GM12872 (cell line): ENCODE results near the gene RAI14.

Experiments
- CTCF ChIP-seq: IDR thresholded peaks from 3 replicates; pipeline ENCODE4 v1.5.1; 2011; ENCODE audit warnings: low read depth, mild to moderate bottlenecking, low read length, moderate library complexity; ENCODE audit not compliant: insufficient read depth

Gene RAI14

GRCh38 chr5:34755926-34756325 lies 99.8 kb downstream of the RAI14 start:
- TF ChIP-seq CTCF: no peak

DNA sequence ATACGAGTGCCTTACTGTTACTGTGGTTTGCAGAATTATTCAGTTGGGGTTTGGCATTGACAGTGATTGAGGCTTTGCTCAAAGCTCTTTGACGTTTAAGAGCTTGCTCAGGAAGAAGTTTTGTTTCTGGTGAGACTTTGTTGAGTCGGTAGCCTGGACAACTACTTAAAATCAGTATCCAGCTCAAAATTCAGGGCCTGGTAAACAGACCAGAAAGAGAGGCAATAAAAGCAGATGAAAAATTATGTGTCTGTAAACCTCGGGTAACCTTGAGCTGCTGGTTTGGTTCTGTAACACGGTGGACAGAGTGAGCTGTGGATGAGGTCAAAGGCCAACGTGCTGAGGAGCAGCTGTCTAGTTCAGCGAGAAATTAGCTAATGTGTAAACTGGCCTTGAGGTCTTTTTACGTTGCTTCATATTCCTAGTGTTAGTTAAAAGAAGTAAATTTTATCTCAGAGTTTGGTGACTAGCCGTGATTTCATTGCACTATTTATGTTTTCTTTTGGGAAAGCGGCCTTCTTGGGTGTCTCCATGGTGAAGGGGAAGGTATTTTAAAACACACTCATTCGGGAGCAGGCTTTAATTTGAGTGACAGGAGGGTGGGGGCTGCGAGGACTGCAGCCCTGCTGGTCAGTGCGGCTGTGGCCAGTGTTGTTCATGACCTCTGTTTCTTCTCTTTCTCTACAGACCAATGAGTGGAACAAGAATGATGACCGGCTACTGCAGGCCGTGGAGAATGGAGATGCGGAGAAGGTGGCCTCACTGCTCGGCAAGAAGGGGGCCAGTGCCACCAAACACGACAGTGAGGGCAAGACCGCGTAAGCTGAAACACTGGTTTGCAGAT lies 100.9 kb downstream of the RAI14 start:
- no peak for TF ChIP-seq CTCF

DNA sequence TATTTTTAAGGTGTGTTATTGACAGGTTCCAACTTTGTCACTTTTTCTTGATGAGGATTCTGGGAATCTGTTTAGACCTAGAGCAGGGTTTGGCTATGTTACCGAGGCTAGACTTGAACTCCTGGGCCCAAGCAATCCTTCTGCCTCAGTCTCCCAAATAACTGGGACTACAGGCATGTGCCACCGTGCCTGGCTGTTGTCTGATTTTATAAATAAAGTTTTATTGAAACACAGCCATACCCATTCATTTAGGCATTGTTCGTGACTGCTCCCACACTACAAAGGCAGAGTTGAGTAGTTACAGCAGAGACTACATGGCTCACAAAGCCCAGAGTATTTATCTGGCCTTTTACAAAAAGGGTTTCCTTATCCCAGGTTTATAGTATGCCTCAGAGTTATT lies 102.4 kb downstream of the RAI14 start:
- no peak for TF ChIP-seq CTCF

DNA sequence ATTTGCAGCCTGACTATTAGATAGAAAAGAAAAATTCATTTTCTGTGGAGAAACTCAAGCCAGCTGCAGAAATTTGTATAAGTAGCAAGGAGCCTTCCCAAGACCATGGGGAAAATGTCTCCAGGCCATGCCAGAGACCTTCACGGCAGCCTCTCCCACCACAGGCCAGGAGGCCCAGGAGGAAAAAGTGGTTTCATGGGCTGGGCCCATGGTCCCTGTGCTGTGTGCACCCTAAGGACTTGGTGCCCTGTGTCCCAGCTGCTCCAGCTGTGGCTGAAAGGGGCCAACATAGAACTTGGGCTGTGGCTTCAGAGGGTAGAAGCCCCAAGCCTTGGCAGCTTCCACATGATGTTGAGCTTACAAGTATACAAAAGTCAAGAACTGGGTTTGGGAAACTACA lies 109.5 kb downstream of the RAI14 start:
- TF ChIP-seq CTCF: no peak

- no peak for TF ChIP-seq CTCF
These were observed 111.1 kb downstream of the RAI14 start for GRCh38 chr5:34767180-34767579.

DNA sequence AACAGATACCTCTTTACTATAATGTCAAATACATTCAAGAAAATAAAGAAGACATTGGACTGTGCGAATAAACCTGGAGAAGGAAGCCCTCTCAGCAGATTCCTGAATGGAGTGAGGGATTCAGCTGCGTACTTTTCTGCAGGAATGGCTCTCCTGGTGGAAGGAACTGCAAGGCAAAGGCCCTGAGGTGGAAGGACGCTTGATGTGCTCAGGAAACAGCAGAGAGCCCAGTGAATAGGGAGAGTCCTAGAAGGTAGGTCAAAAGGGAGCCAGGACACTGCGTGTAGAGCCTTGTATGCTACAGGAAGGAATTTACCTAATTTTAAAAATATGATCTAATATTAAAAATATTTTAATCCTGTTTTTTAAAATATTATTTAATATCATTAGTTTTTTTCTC lies 114.4 kb downstream of the RAI14 start:
- no peak for TF ChIP-seq CTCF

GRCh38 chr5:34771076-34771475 lies 114.9 kb downstream of the RAI14 start:
- no peak for TF ChIP-seq CTCF
